BLaER1 treated with 17β-estradiol and CSF1 and Interleukin-3, amounts not matched to agents 10 nM and 100 nM (cell line): Measurements from ENCODE around the gene RAMAC.
A peak's percentile ranks its signal among the peaks of the same experiment; 100 is the strongest.

Experiments used
- H3K27ac ChIP-seq, 11 experiments: shearing (Covaris generic); formaldehyde crosslinking; 2 replicates each; pipeline ENCODE4 v1.8.1; 2022
- H3K27me3 ChIP-seq, 11 experiments: shearing (Covaris generic); formaldehyde crosslinking; 2 replicates each; pipeline ENCODE4 v1.8.1; 2022
- H3K36me3 ChIP-seq, 11 experiments: shearing (Covaris generic); formaldehyde crosslinking; 2 replicates each; pipeline ENCODE4 v1.8.1; 2022
- H3K4me1 ChIP-seq, 10 experiments: shearing (Covaris generic); formaldehyde crosslinking; 2 replicates each; pipeline ENCODE4 v1.8.1; 2022
- H3K4me2 ChIP-seq, 11 experiments: shearing (Covaris generic); formaldehyde crosslinking; 2 replicates each; pipeline ENCODE4 v1.8.1; 2022
- H3K4me3 ChIP-seq, 10 experiments: shearing (Covaris generic); formaldehyde crosslinking; 2 replicates each; pipeline ENCODE4 v1.8.1; 2022
- H3K9ac ChIP-seq, 11 experiments: shearing (Covaris generic); formaldehyde crosslinking; 2 replicates each; pipeline ENCODE4 v1.8.1; 2022
- H3K9me3 ChIP-seq, 11 experiments: shearing (Covaris generic); formaldehyde crosslinking; replicated peaks in 1 of 11; 2 replicates each; pipeline ENCODE4 v1.8.1; 2022
- H4K20me1 ChIP-seq, 11 experiments: shearing (Covaris generic); formaldehyde crosslinking; 2 replicates each; pipeline ENCODE4 v1.8.1; 2022
- Cebpa-rat ChIP-seq, 11 experiments: shearing (Covaris generic); IDR thresholded peaks; 2 replicates each; pipeline ENCODE4 v1.8.1; 2022

RAMAC gene

GRCh38 chr15:82945326-82945725, 40.7 kb upstream of the RAMAC start:
- peaks cover 25 to 43% (median 38%) of the 10 kb centered on the region in 10 experiments for H3K4me1 ChIP-seq
- no peaks in the 10 kb centered on the region for H3K36me3 ChIP-seq
- no peak overlapping the region for H3K4me3 ChIP-seq
- H3K9me3 ChIP-seq = no peaks in the 10 kb centered on the region
- peak overlapping the region in 7 of 11 experiments; percentile 29 to 63 (median 52); a peak in 11 of 22 replicates for H3K9ac ChIP-seq
- H3K27me3 ChIP-seq = peaks cover 11 to 20% (median 16%) of the 10 kb centered on the region in 11 experiments; a peak in 21 of 22 replicates
- peak overlapping the region; percentile 33 to 77 (median 63); a peak in 21 of 22 replicates for H3K4me2 ChIP-seq
- 0 out of 22 replicates have a peak, but pooled peaks cover 0 to 5% (median 0%) of the 10 kb centered on the region in 11 experiments for H4K20me1 ChIP-seq
- no peak for TF ChIP-seq Cebpa-rat (IDR thresholded peaks at IDR 0.05)
- peak overlapping the region in 10 of 11 experiments; percentile 48 to 88 (median 82); a peak in 19 of 22 replicates for H3K27ac ChIP-seq

GRCh38 chr15:82946155-82946701, 39.8 kb upstream of the RAMAC start:
- peaks cover 0 to 9% (median 3%) of the 10 kb centered on the region in 11 experiments; a peak in 8 of 22 replicates for H4K20me1 ChIP-seq
- H3K4me1 ChIP-seq = peaks cover 34 to 52% (median 47%) of the 10 kb centered on the region in 10 experiments
- no peaks in the 10 kb centered on the region for H3K9me3 ChIP-seq
- peak overlapping the region in 10 of 11 experiments; percentile 33 to 77 (median 64); a peak in 18 of 22 replicates for H3K4me2 ChIP-seq
- H3K27ac ChIP-seq = peak overlapping the region in 10 of 11 experiments; percentile 48 to 88 (median 82); a peak in 19 of 22 replicates
- H3K27me3 ChIP-seq = peaks cover 20 to 29% (median 25%) of the 10 kb centered on the region in 11 experiments
- TF ChIP-seq Cebpa-rat (IDR thresholded peaks at IDR 0.05) = no peak
- H3K9ac ChIP-seq = 0 out of 22 replicates have a peak overlapping the region, but pooled peaks of 2 of the 11 experiments have one; percentile 36 to 38
- no peak overlapping the region for H3K4me3 ChIP-seq
- no peaks in the 10 kb centered on the region for H3K36me3 ChIP-seq

- H4K20me1 ChIP-seq = peaks cover 0 to 20% (median 10%) of the 10 kb centered on the region in 11 experiments; a peak in 8 of 22 replicates
- H3K27ac ChIP-seq = peak overlapping the region in 6 of 11 experiments; percentile 7 to 80 (median 46); a peak in 6 of 22 replicates
- peaks cover 30 to 46% (median 39%) of the 10 kb centered on the region in 10 experiments for H3K4me1 ChIP-seq
- H3K27me3 ChIP-seq = peaks cover 47 to 60% (median 54%) of the 10 kb centered on the region in 11 experiments
- H3K9ac ChIP-seq = peak overlapping the region in 4 of 11 experiments; percentile 3 to 59 (median 29); a peak in 5 of 22 replicates
- peak overlapping the region in 1 of 10 experiments; percentile 75; a peak in 1 of 20 replicates for H3K4me3 ChIP-seq
- no peaks in the 10 kb centered on the region for H3K9me3 ChIP-seq
- peak overlapping the region; percentile 93 to 100 (median 99) for H3K4me2 ChIP-seq
- no peaks in the 10 kb centered on the region for H3K36me3 ChIP-seq
- TF ChIP-seq Cebpa-rat (IDR thresholded peaks at IDR 0.05) = no peak
Measured at GRCh38 chr15:82950295-82950694, 35.7 kb upstream of the RAMAC start.

GRCh38 chr15:82950746-82951370, 35.2 kb upstream of the RAMAC start:
- H4K20me1 ChIP-seq = peaks cover 0 to 20% (median 10%) of the 10 kb centered on the region in 11 experiments; a peak in 8 of 22 replicates
- H3K27ac ChIP-seq = peak overlapping the region in 8 of 11 experiments; percentile 7 to 80 (median 46); a peak in 11 of 22 replicates
- H3K36me3 ChIP-seq = no peaks in the 10 kb centered on the region
- H3K9me3 ChIP-seq = no peaks in the 10 kb centered on the region
- H3K9ac ChIP-seq = peak overlapping the region in 7 of 11 experiments; percentile 3 to 86 (median 54); a peak in 11 of 22 replicates
- peaks cover 47 to 60% (median 54%) of the 10 kb centered on the region in 11 experiments for H3K27me3 ChIP-seq
- H3K4me3 ChIP-seq = peak overlapping the region in 6 of 10 experiments; percentile 3 to 75 (median 38); a peak in 5 of 20 replicates
- peaks cover 24 to 40% (median 33%) of the 10 kb centered on the region in 10 experiments for H3K4me1 ChIP-seq
- peak overlapping the region; percentile 93 to 100 (median 99) for H3K4me2 ChIP-seq
- TF ChIP-seq Cebpa-rat (IDR thresholded peaks at IDR 0.05) = no peak

GRCh38 chr15:82951472-82952157, 34.4 kb upstream of the RAMAC start:
- H3K9me3 ChIP-seq = no peaks in the 10 kb centered on the region
- peak overlapping the region; percentile 93 to 100 (median 99) for H3K4me2 ChIP-seq
- peak overlapping the region; percentile 67 to 78 (median 68) for H3K4me3 ChIP-seq
- no peaks in the 10 kb centered on the region for H3K36me3 ChIP-seq
- peaks cover 0 to 20% (median 10%) of the 10 kb centered on the region in 11 experiments; a peak in 8 of 22 replicates for H4K20me1 ChIP-seq
- H3K4me1 ChIP-seq = peaks cover 24 to 35% (median 29%) of the 10 kb centered on the region in 10 experiments
- H3K27ac ChIP-seq = peak overlapping the region in 9 of 11 experiments; percentile 13 to 80 (median 72); a peak in 15 of 22 replicates
- H3K9ac ChIP-seq = peak overlapping the region; percentile 67 to 86 (median 76); a peak in 20 of 22 replicates
- TF ChIP-seq Cebpa-rat (IDR thresholded peaks at IDR 0.05) = no peak
- peaks cover 47 to 60% (median 54%) of the 10 kb centered on the region in 11 experiments for H3K27me3 ChIP-seq

GRCh38 chr15:82952158-82953081, 33.6 kb upstream of the RAMAC start, which contains the start of gene HOMER2:
HOMER2 (minus strand) TSS chr15:82952720; CDS start chr15:82952535, 185 bp downstream.
- H3K4me3 ChIP-seq = peak within 1 kb of the TSS; percentile 67 to 78 (median 68)
- no peaks in the 10 kb centered on the region for H3K36me3 ChIP-seq
- peaks cover 47 to 60% (median 54%) of the 10 kb centered on the region in 11 experiments for H3K27me3 ChIP-seq
- peak within 1 kb of the TSS; percentile 93 to 100 (median 99) for H3K4me2 ChIP-seq
- peak within 1 kb of the TSS; percentile 67 to 86 (median 76) for H3K9ac ChIP-seq
- H3K9me3 ChIP-seq = no peaks in the 10 kb centered on the region
- H4K20me1 ChIP-seq = peaks cover 0 to 20% (median 10%) of the 10 kb centered on the region in 11 experiments; a peak in 8 of 22 replicates
- peaks cover 24 to 35% (median 29%) of the 10 kb centered on the region in 10 experiments for H3K4me1 ChIP-seq
- no peak for TF ChIP-seq Cebpa-rat (IDR thresholded peaks at IDR 0.05)
- H3K27ac ChIP-seq = peak within 1 kb of the TSS in 10 of 11 experiments; percentile 13 to 80 (median 70); a peak in 19 of 22 replicates

- TF ChIP-seq Cebpa-rat (IDR thresholded peaks at IDR 0.05) = no peak
- 0 out of 22 replicates have a peak, but pooled peaks cover 0 to 4% (median 0%) of the 10 kb centered on the region in 11 experiments for H4K20me1 ChIP-seq
- H3K27ac ChIP-seq = no peak overlapping the region
- H3K27me3 ChIP-seq = peaks cover 2 to 8% (median 6%) of the 10 kb centered on the region in 11 experiments
- no peaks in the 10 kb centered on the region for H3K36me3 ChIP-seq
- H3K4me1 ChIP-seq = no peaks in the 10 kb centered on the region
- H3K4me2 ChIP-seq = no peak overlapping the region
- H3K9ac ChIP-seq = no peak overlapping the region
- no peaks in the 10 kb centered on the region for H3K9me3 ChIP-seq
- no peak overlapping the region for H3K4me3 ChIP-seq
Measured at GRCh38 chr15:82958638-82959037, 27.4 kb upstream of the RAMAC start.
